Hepatocyte (in vitro differentiated cells): Measurements from ENCODE around the gene RAB2B. TPM values are rescaled to one million over a fixed set of nuclear protein-coding genes. Genes with fewer than 3 reads are reported as not detected.
A peak's percentile ranks its signal among the peaks of the same experiment; 100 is the strongest.

Source experiments
- DNase-seq: peaks from one replicate; pipeline ENCODE4 v3.0.0-alpha.2; 2016; ENCODE audit warnings: low spot score
- H2AFZ ChIP-seq: fragments of 200-600 bp; sonication (generic); 2 replicates; pipeline ENCODE4 v1.6.0; 2016; ENCODE audit warnings: antibody characterized with exemption, mild to moderate bottlenecking
- H3K27ac ChIP-seq: fragments of 200-600 bp; sonication (generic); 2 replicates; pipeline ENCODE4 v1.5.1; 2016; ENCODE audit warnings: mild to moderate bottlenecking
- H3K27me3 ChIP-seq: fragments of 200-600 bp; sonication (generic); 2 replicates; pipeline ENCODE4 v1.6.1; 2016
- H3K36me3 ChIP-seq: fragments of 200-600 bp; sonication (generic); replicated peaks from 2 replicates; pipeline ENCODE4 v1.5.1; 2016; ENCODE audit warnings: low read depth; ENCODE audit not compliant: insufficient read depth
- H3K4me1 ChIP-seq: fragments of 200-600 bp; sonication (generic); 2 replicates; pipeline ENCODE4 v1.5.1; 2016; ENCODE audit warnings: mild to moderate bottlenecking, moderate library complexity; ENCODE audit not compliant: insufficient read depth
- H3K4me2 ChIP-seq: fragments of 200-600 bp; sonication (generic); 2 replicates; pipeline ENCODE4 v1.6.0; 2016
- H3K4me3 ChIP-seq: fragments of 200-600 bp; sonication (generic); 2 replicates; pipeline ENCODE4 v1.5.1; 2016; ENCODE audit warnings: mild to moderate bottlenecking
- H3K79me2 ChIP-seq: fragments of 200-600 bp; sonication (generic); 2 replicates; pipeline ENCODE4 v1.6.0; 2017; ENCODE audit warnings: mild to moderate bottlenecking
- H3K9me2 ChIP-seq: fragments of 200-600 bp; sonication (generic); replicated peaks from 2 replicates; pipeline ENCODE4 v1.6.0; 2017; ENCODE audit warnings: mild to moderate bottlenecking; ENCODE audit not compliant: insufficient read depth
- H3K9me3 ChIP-seq: fragments of 200-600 bp; sonication (generic); 2 replicates; pipeline ENCODE4 v1.5.1; 2016; ENCODE audit warnings: low read depth, mild to moderate bottlenecking
- H4K20me1 ChIP-seq: fragments of 200-600 bp; sonication (generic); 2 replicates; pipeline ENCODE4 v1.6.0; 2016; ENCODE audit warnings: mild to moderate bottlenecking; ENCODE audit not compliant: insufficient read depth, poor library complexity, severe bottlenecking
- CTCF ChIP-seq: fragments of 200-600 bp; sonication (generic); IDR thresholded peaks from 2 replicates; pipeline ENCODE4 v1.5.1; 2016; ENCODE audit warnings: antibody characterized with exemption, mild to moderate bottlenecking; ENCODE audit not compliant: poor library complexity
- EZH2 ChIP-seq: fragments of 200-600 bp; sonication (generic); IDR thresholded peaks from 2 replicates; pipeline ENCODE4 v1.6.1; 2016; ENCODE audit warnings: antibody characterized with exemption, mild to moderate bottlenecking, borderline replicate concordance
- EZH2phosphoT487 ChIP-seq: fragments of 200-600 bp; sonication (generic); IDR thresholded peaks from one replicate; pipeline ENCODE4 v1.6.1; 2018; ENCODE audit warnings: antibody characterized with exemption, mild to moderate bottlenecking, low read depth, moderate library complexity; ENCODE audit not compliant: unreplicated experiment, severe bottlenecking
- WGBS: methylation state at CpG from one replicate; pipeline ENCODE4 v1.1.6; 2016; ENCODE audit warnings: low lambda C conversion rate; ENCODE audit errors: missing lambda C conversion rate; 5-methylcytosine and 5-hydroxymethylcytosine counted together
- polyA plus RNA-seq: library from polyadenylated mRNA; unstranded; fragments of >200 nt; fragmentation: Nextera tagmentation; extraction: Ambion mirVana; gene quantifications from 2 replicates; pipeline ENCODE4 v1.2.1, GENCODE V29; 2016
- total RNA-seq: library from RNA; depleted of rRNA; stranded (reverse); fragments of >200 nt; gene quantifications from 2 replicates; pipeline ENCODE4 v1.2.3, GENCODE V29; 2014

RAB2B gene
- total and polyA plus RNA-seq, 2 experiments from 2014 or later = 12.8 to 20.7 TPM

GRCh38 chr14:21467616-21468015, 9.1 kb downstream of the RAB2B start:
- Histone ChIP-seq H3K27me3 (no peaks in the 10 kb centered on the region), H3K27ac (no peak overlapping the region), H3K4me2 (no peak overlapping the region), H4K20me1 (no peaks in the 10 kb centered on the region), H3K9me2 (no peaks in the 10 kb centered on the region), H3K4me3 (no peak overlapping the region), H3K9me3 (no peaks in the 10 kb centered on the region), H3K4me1 (no peaks in the 10 kb centered on the region), H3K79me2 (no peaks in the 10 kb centered on the region), H2AFZ (no peak overlapping the region), H3K36me3 (no peaks in the 10 kb centered on the region)
- 100% methylated on average over 1 of the region's 1 CpG for WGBS
- DNase-seq = no peak
- TF ChIP-seq EZH2 (no peak), CTCF (no peak), EZH2phosphoT487 (no peak)

- no peaks in the 10 kb centered on the region for H3K27me3 ChIP-seq
- TF ChIP-seq CTCF (peak; percentile 72), EZH2 (no peak), EZH2phosphoT487 (no peak)
- peak within 1 kb of the TSS; percentile 47 for H3K4me3 ChIP-seq
These were observed 20.7 kb downstream of the RAB2B start, which contains the start of gene CHD8 for GRCh38 chr14:21455912-21456667. Gene CHD8, minus strand, starts transcription at chr14:21456123. Its CDS starts 24,480 bp downstream, at chr14:21431643.

GRCh38 chr14:21455592-21455911, 21.2 kb downstream of the RAB2B start:
- peak overlapping the region; percentile 81 for H3K4me2 ChIP-seq
- TF ChIP-seq CTCF (no peak), EZH2phosphoT487 (no peak), EZH2 (no peak)

More at GRCh38 chr14:21455912-21456667, 20.7 kb downstream of the RAB2B start, which contains the start of gene CHD8:
- Histone ChIP-seq H3K36me3 (no peaks in the 10 kb centered on the region), H4K20me1 (no peaks in the 10 kb centered on the region), H3K4me1 (peaks cover 14% of the 10 kb centered on the region), H3K9me2 (no peaks in the 10 kb centered on the region), H3K4me2 (peak within 1 kb of the TSS; percentile 81), H3K27ac (peak within 1 kb of the TSS; percentile 96), H2AFZ (peak within 1 kb of the TSS; percentile 97), H3K9me3 (no peaks in the 10 kb centered on the region), H3K79me2 (peaks cover 42% of the 10 kb centered on the region)
- peak; percentile 100 for DNase-seq
- whole genome bisulfite sequencing = 2% methylated on average over 36 of the region's 36 CpGs

More at GRCh38 chr14:21455592-21455911, 21.2 kb downstream of the RAB2B start:
- Histone ChIP-seq H3K79me2 (peaks cover 48% of the 10 kb centered on the region), H3K27me3 (no peaks in the 10 kb centered on the region), H3K4me3 (peak overlapping the region; percentile 39), H3K27ac (peak overlapping the region; percentile 84), H4K20me1 (peaks cover 3% of the 10 kb centered on the region), H2AFZ (peak overlapping the region; percentile 47), H3K36me3 (no peaks in the 10 kb centered on the region), H3K9me3 (no peaks in the 10 kb centered on the region), H3K9me2 (no peaks in the 10 kb centered on the region), H3K4me1 (peaks cover 14% of the 10 kb centered on the region)
- DNase-seq = peak; percentile 62
- WGBS = 2% methylated on average over 17 of the region's 17 CpGs
